HG02623 (cell line): ENCODE results near the gene SLC1A5.
A peak's percentile ranks its signal among the peaks of the same experiment; 100 is the strongest.
"Not testable (repeated sequence)": the region's sequence is repeated elsewhere in the genome, so short reads cannot be mapped to it uniquely, and the experiment has no call there.

Source experiments
- ATAC-seq: cut with Tn5 transposase; IDR thresholded peaks from one replicate; pipeline ENCODE4 v1.9.1; 2021; ENCODE audit warnings: moderate library complexity; ENCODE audit not compliant: unreplicated experiment

SLC1A5 gene

DNA sequence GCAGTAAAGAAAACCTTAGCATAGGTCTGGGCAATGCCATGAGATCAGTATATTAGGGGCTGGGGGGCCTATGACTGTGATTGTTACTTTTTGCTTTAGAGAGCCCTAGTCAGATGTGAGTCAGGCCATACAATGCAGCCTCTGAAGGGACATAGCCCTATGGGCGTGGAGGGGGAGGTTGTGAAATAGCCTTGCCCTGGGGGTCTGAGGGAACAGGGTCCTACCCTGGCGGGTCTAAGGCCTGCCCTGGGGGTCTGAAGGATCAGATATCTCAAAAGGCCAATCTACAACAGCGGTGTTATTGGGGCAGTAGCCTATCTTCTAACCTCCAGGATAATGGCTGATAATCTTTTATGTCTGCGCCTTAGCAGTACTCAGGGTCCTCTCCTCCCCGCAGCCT lies 13.8 kb upstream of the SLC1A5 start:
- ATAC-seq = no peak

DNA sequence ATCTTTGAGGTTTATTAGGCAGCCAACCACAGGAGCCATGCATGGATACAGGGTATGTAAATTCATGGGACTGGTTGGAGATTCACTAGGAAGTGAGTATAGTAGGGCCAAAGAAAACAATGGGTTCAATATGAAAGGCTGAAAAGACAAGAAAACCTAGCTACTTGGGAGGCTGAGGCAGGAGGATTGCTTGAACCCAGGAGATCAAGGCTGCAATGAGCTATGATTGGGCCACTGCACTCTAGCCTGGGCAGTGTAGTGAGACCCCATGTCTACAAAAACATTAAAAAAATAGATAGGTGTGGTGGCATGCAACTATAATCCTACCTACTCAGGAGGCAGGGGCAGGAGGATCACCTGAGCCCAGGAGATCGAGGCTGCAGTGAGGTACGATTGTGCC lies 10.3 kb upstream of the SLC1A5 start:
- no peak for ATAC-seq

DNA sequence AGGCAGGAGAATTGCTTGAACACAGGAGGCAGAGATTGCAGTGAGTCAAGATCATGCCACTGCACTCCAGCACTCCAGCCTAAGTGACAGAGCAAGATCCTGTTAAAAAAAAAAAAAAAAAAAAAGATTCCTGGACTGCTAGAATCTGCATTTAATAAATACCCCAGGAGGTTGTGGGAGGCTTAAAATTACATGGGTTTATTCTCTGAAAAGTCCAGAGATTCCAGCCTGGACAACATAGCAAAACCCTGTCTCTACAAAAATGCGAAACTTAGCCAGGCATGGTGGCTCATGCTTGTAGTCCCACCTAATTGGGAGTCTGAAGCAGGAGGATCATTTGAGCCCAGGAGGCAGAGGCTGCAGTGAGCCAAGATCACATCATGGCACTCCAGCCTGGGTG lies 9.5 kb upstream of the SLC1A5 start:
- ATAC-seq = no peak

DNA sequence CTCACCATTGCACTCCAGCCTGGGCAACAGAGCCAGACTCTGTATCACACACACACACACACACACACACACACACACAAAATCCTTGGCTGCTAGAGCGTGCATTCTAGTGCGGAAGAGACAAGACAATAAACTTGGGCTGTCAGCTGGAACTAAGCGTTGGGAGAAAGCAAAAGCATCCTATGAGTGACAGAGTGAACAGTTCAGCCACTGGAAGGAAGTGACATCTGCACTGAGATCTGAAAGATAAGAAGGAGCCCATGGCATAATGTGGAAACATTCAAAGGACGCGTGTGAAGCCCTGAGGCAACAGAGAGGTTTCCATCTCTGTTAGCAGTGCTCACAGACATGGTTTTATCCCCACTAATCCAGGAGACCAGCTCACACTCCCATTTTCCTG lies 3.5 kb upstream of the SLC1A5 start:
- ATAC-seq = no peak

DNA sequence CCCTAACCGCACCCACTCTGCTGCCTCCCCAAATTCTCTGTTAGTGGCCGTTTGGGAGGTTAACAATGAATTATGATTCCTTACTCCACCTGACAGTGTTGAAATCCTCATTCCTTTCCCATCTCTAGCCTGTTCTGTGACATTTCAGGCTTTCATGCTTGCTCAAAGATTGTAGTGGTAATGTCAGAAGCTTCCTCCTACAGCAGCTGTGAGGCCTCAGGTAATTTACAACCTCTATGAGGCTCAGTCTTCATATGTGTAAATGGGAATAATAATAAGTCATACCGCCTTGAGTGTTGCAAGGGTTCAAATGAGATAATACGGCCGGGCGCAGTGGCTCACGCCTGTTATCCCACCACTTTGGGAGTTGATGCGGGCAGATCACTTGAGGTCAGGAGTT lies 977 bp upstream of the SLC1A5 start:
- no peak for ATAC-seq

DNA sequence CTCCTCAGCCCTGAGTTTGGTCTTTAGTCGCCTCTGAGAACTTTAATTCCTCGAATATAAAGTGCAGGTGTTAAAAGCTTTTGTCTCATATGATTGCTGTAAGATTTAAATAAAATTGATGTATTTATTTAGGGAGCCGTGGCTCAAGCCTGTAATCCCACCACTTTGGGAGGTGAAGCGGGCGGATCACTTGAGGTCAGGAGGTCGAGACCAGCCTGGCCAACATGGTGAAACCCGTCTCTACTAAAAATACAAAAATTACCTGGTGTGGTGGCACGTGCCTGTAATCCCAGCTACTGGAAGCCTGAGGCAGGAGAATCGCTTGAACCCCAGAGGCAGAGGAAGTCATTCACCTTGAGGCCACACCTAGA lies 559 bp upstream of the SLC1A5 start:
- ATAC-seq = no peak

DNA sequence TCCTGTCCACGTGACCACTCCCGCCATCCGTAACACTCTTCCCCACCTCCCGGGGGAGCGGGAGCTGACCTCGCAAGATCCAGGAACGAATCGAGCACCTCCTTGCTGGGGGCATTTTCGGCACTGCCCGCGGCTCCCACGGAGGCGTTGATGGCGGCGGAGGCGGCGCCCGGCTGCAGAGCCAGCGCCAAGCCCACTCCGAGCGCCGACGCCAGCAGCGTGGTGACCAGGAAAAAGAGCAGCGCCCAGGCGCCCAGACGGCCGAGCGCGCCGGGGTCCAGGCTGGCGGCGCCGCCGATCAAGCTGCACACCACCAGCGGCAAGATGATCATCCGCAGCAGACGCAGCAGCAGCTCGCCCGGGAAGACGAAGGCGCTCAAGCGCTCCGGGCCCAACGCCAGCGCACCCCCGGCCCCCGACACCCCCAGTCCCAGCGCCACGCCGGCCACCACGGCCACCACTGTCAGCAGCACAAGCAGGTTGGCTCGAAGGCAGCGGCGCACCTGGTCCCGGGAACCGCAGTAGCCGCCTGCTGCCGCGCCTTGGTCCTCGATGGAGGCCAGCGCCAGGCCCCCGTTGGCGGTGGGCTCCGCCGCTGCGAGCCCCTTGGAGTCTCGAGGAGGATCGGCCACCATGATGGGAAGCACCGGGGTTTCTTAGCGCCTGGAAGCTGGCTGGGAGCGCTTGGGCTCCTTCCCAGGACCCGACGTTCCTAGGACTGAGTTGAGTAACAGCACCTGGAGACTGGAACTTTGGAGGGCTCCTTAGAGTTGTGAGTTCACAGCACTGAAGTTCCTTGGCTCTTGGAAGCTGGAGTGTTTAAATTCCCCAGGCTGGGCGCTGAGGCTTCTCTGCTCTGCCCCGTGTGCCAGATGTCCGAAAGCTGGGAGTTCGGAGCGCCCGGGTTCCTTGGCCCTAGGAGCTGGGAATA lies 798 bp downstream of the SLC1A5 start:
- no peak for ATAC-seq

DNA sequence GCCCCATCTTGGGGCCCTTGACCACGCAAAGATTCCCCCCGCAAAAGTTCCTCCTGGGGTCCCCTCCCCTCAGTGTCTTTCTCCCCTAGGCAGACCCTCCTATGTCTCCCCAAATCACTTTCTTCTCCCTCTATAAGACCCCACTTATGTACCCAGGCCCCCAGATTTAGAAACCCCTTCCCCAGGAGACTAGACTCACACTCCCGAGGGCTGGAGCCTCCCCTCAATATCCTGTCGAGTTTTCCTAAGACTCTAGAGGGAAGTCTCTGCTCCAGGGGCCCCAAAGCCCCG lies 1.4 kb downstream of the SLC1A5 start:
- ATAC-seq = no peak

DNA sequence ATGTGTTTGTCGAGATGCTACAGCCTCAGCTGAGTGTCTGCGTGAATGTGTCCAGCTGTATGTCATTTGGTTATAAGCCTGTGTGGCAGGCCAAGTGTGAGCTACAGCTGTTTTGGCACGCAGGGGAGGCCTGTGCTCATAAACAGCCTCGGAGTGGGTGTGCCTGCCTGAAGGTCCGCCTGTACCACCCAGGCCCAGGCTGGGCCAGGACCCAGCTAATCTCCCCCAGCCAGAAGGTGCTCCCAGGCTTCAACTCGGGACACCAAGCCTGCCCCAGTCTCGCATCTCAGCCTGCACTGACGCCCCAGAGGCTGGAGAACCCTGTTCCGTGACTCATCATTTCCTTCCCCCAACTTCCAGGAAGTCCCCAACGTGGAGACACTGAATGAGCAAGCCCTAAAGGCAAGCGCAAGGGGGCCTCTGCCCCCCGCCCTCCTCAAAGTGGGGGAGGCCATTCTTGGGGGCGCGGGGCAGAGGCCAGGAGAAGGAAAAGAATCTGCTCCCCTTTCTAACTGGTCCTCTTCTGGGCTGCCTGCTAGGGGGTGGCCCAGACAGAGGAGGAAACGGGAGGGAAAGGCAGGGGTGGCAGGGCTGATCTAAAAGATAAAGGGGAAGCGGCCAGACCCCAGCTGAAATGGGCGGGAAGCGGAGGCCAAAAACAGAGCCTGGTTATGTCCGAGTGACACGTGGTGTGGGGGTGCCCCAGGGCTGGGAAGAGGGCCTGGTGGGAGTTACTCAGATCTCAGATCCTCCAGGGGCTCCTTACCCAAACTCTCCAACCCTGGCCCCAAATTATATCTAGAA lies 2.0 kb downstream of the SLC1A5 start:
- no peak for ATAC-seq

DNA sequence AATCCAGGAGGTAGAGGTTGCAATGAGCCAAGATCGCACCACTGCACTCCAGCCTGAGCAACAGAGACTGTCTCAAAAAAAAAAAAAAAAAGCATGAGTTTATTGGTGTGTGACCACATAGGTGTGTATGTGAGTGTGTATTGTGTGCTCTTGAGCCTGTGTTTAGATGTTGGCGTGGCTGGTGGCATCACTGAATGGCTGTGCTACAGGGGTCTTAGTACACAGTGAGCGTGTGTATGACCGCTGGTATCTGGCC lies 2.5 kb downstream of the SLC1A5 start:
- no peak for ATAC-seq

DNA sequence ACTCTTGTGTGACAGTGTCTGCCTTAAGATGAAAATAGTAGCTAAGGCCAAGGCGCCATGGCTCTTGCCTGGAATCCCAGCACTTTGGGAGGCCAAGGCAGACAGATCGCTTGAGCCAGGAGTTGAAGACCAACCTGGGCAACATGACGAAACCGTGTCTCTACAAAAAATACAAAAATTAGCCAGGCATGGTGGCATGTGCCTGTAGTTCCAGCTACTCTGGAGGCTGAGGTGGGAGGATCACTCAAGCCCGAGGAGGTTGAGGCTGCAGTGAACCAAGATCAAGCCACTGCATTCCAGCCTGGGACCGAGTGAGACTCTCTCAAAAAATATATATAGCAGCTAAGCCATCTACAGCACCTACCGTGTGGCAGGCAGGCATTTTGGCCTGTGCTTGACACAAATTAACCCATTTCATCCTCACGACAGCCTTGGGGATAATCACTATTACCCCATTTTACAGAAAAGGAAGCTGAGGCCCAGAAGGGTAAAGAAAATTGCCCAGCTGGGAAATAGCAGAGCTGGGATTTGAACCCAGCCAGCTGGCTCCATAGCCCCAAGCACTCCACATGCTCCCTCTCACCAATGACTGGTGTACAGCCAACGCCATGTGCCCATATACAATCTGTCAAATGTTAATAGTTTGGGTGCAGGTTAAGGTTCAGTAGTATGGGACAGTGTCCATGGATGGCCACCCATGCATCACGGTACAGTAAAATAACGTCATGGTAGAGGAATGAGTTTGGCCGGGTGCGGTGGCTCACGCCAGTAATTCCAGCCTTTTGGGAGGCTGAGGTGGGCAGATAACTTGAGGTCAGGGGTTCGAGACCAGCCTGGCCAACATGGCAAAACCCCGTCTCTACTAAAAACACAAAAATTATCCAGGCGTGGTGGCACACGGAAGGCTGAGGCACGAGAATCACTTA lies 3.1 kb downstream of the SLC1A5 start:
- ATAC-seq = no peak

DNA sequence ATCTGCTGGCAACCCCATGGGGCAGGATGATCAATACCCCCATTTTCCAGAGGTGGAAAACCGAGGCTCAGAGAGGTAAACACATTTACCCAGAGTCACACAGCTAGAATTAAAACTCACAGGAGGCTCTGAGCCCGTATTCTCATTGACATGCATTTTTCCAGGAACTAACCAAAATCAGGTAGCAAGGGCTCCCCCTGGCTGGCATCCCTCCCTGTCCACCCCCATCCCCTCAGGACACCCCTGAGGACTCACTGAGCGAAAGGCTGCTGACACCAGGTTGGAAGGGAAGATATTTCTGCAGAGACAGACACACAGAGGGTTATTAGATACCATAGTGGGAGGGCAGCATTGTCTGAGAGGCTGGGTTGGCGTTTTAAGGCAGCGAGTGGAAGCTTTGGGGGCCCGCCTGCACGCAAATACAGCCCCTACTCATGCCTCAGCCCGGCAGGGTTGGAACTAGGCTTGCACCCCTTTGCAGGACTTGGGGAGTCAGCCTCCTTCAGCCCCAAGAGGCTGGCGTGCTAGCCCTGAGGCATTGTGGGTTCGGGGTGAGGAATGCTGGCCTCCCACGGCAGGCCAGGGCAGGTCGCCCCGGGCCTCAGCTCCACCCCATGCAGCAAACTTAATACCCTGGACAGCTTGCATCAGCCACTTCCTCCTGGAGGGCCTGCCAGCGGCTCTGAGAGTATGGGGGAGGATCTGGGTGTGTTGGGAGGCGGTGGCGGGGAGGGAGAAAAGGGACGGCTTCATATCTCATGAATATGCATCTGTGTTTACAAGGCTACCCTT lies 3.9 kb downstream of the SLC1A5 start:
- peak; percentile 33 for ATAC-seq

DNA sequence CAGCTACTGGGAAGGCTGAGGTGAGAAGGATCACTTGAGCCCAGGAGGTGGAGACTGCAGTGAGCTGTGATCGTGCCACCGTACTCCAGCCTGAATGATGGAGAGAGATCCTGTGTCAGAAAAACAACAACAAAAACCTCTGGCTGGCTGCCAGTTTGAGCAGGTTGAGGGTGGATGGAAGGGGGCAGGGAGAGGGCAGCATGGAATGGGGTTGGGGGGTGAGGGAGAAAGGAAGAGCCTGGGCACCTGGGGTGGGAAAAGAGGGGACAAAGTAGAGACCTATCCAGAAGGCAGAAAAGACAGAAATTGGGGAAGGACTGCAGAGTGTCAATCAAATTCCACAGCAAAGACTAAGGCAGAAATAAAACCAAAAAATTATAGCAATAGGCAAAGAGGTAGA lies 4.7 kb downstream of the SLC1A5 start:
- no peak for ATAC-seq

DNA sequence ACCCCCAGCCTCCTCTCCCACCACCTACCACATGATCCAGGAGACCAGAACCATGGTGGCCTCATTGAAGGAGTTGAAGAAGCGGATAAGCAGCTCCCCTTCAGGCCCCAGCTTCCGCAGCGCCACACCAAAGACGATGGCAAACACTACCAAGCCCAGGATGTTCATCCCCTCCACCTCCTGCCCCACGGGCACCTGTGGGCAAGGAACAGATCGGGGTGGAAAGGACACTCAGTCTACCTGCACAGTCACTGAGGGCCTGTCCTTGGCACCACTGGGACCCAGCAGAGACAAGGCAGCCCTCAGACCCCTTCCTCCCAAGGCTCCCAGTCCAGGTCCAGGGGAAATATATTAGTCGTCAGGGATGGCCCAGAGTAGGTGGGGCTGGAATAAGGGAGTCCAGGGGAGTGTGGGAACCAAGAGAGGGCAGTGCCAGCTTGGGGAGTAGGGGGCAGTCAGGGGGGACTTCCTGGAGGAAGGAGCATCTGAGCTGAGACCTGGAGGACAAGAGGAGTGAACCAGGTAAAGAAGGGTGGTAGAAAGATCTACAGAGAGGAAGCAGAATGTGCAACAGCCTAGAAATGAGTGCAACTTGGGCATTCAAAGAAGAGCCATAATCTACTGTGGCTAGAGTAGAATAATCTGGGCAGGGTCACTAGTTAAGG lies 5.9 kb downstream of the SLC1A5 start:
- no peak for ATAC-seq

DNA sequence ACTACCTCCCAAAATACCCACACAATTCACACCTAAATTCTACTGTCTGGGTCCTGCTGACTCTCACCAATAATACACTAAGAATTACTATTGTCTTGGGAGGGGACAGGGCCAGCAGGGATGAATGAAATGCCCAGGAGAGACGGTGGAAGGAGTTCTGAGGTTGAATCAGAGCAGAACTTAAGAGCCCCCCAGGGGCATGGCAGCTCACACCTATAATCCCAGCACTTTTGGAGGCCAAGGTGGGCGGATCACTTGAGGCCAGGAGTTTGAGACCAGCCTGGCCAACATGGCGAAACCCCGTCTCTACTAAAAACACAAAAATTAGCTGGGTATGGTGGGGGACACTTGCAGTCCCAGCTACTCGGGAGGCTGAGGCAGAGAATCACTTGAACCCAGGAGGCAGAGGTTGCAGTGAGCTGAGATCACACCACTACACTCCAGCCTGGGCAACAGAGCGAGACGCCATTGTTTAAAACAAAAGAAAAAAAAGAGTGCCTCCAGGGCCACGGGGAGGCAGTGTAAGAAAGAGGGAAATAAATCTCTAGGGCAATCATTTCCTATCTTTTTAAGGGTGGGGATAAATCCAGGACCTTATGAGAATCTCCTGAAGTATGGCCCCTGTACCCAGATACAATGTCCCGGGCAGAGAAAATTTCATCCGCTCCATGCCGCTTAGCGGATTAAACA lies 10.3 kb downstream of the SLC1A5 start:
- not testable (repeated sequence) for ATAC-seq

DNA sequence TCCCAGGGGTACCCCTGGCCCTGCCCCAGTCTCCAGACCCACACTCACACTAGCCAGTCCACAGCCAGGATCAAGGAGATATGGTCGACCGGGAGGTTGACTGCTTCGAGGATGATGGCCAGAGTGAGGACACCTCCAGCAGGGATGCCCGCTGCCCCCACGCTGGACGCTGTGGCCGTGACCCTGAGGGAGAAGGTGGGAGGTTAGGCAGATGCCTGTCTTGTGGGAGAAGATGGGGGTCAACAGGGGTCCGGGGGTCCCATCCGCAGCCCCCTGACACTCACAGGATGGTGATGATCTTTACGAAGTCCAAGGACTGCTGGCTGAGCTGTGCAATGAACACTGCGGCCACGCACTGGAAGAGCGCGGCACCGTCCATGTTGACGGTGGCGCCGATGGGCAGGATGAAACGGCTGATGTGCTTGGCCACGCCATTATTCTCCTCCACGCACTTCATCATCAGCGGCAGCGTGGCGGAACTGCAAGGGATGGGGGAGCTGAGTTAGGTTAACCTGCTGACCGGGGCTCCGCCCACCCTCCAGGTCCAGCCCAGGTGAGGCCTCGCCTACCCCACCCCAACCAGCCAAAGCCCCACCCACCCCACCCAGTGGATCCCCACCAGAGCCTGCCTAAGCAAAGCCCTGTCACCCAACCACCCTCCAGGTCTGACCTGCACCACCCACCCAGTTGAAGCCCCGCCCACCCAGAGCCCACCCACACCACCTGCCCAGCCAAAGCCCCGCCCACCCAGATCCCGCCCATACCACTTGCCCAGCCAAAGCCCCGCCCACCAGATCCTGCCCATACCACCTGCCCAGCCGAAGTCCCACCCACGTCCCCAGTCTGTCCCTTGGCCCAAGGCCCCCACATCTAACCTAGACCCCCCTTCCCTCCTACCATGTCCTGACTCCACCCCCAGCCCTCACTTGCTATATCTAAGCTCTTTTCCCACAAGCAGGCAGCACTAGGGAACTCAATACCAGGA lies 11.2 kb downstream of the SLC1A5 start:
- ATAC-seq = no peak

DNA sequence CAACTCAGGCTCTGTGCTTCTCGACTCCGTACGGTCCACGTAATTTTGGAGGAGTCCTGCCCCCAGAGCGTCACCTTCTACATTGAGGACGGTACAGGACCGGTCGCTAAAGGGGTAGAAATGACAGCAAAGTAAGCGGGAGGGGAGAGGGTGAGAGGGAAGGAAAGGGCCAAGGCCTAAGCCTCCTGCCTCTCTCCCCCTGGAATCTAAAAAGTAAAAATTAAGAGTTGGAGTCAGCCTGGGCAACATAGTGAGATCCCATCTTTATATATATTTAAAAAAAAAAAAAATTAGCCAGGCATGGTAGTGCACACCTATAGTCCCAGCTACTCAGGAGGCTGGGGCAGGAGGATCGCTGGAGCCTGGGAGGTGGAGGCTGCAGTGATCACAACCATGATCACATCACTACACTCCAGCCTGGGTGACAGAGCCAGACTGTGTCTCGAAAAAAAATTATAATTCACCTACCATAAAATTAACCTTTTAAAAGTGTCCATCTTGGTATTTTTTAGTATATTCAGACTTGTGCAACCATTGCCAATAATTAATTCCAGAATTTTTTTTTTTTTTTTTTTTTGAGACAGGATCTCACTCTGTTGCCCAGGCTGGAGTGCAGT lies 12.6 kb downstream of the SLC1A5 start:
- no peak for ATAC-seq

DNA sequence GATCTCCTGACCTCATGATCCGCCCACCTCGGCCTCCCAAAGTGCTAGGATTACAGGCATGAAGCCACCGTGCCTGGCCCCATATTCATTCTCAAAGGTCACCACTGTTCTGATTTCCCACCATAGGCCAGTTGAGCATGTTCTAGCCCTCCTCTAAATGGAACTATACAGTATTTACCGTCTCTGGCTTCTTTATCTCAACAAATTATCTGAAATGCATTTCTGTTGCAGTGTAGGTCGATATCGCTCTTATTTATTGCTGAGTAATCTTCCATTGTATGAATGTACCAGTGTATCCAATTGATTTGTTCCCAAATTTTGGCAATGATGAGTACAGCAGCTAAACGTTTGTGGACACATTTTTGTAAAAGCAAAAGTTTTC lies 15.4 kb downstream of the SLC1A5 start:
- ATAC-seq = no peak
